Heart left ventricle (tissue), 16 donors: ENCODE measurements around the gene ZNF277. TPM values are rescaled to one million over a fixed set of nuclear protein-coding genes. Genes with fewer than 3 reads are reported as not detected.

ENCODE experiments used
- ATAC-seq, 4 donors: fragments of 200-7000 bp; cut with Tn5 transposase; one replicate each; pipeline ENCODE4 v1.9.1; 2020 to 2022; ENCODE audit warnings: moderate library complexity in 4 of 4, mild to moderate bottlenecking in 3 of 4, moderate number of reproducible peaks in 1 of 4
- DNase-seq, 5 donors: peaks; one replicate each; pipeline ENCODE4 v3.0.0-alpha.2; 2020
- H3K27ac ChIP-seq, 12 donors: fragments of 200-600 bp; sonication (generic) in 4 of 12; one replicate each; pipeline versions ENCODE4 v1.5.0 to v1.8.0; 2016 to 2022; ENCODE audit warnings: mild to moderate bottlenecking in 2 of 12
- H3K27me3 ChIP-seq, 9 donors: fragments of 200-600 bp; sonication (generic) in 2 of 9; one replicate each; pipeline versions ENCODE4 v1.5.1 to v1.8.0; 2016 to 2022; ENCODE audit warnings: mild to moderate bottlenecking in 3 of 9
- H3K36me3 ChIP-seq, 9 donors: fragments of 200-600 bp; sonication (generic) in 2 of 9; one replicate each; pipeline versions ENCODE4 v1.5.0 to v1.8.0; 2018 to 2022; ENCODE audit warnings: mild to moderate bottlenecking in 2 of 9
- H3K4me1 ChIP-seq, 12 donors: fragments of 200-600 bp; sonication (generic) in 4 of 12; one replicate each; pipeline versions ENCODE4 v1.5.0 to v1.8.0; 2016 to 2022; ENCODE audit warnings: mild to moderate bottlenecking in 3 of 12
- H3K4me3 ChIP-seq, 12 donors: fragments of 200-600 bp; sonication (generic) in 4 of 12; one replicate each; pipeline versions ENCODE4 v1.5.0 to v1.8.0; 2017 to 2022; ENCODE audit warnings: mild to moderate bottlenecking in 9 of 12, moderate library complexity in 4 of 12
- H3K9me3 ChIP-seq, 12 donors: fragments of 200-600 bp; sonication (generic) in 4 of 12; one replicate each; pipeline versions ENCODE4 v1.5.0 to v1.8.0; 2016 to 2022; ENCODE audit warnings: mild to moderate bottlenecking in 1 of 12
- CTCF ChIP-seq, 12 donors: fragments of 200-600 bp; sonication (generic) in 4 of 12; IDR thresholded peaks; one replicate each; pipeline versions ENCODE4 v1.5.0 to v1.8.0; 2018 to 2022; ENCODE audit warnings: antibody characterized with exemption in 12 of 12, mild to moderate bottlenecking in 5 of 12
- POLR2A ChIP-seq, 2 donors: fragments of 450-650 bp; IDR thresholded peaks; one replicate each; pipeline ENCODE4 v1.6.1; 2017; ENCODE audit warnings: antibody characterized with exemption in 2 of 2, mild to moderate bottlenecking in 2 of 2, moderate library complexity in 2 of 2
- WGBS, 4 donors: extraction: QIAGEN DNeasy Blood & Tissue Kit in 2 of 4; methylation state at CpG; one replicate each; pipeline versions ENCODE4 v1.1.5 to v1.1.7; 2013 to 2018; 5-methylcytosine and 5-hydroxymethylcytosine counted together
- intact Hi-C, 10 donors: fragments of 100-400 bp; cut with DNase I; formaldehyde crosslinking; loops; one replicate each; pipeline versions ENCODE4 v1.11.1 to v1.14.2; 2022
- polyA plus RNA-seq, 2 donors: library from polyadenylated mRNA; stranded (reverse); fragments of 200-250 nt; gene quantifications; one replicate each; pipeline ENCODE4 v1.2.3, GENCODE V29; 2013
- total RNA-seq, 9 donors: library from RNA; depleted of rRNA in 2 of 9; stranded (reverse); fragments of >200 nt in 2 of 9; fragmentation: NEBNext Ultra II Directional in 3 of 9; extraction: Animal tissue kit (Norgen Biotek cat#: 25700) in 3 of 9; gene quantifications; one replicate each; pipeline versions ENCODE4 v1.1.0 to v1.2.4, GENCODE V29; 2016 to 2023
- donor health status: ischemic (EF 13 %, LVEDD 7.1; RV severe dilation, severe dysfunction).
- donor health status: healthy with polysubstance abuse.
- donor health status: DM: no; HTN: yes; CAD: no.
- donor health status: DM: no; HTN: no; CAD: no.
- donor health status: ischemic (EF 25% LVEDD 6.9; RV normal size, moderate dysfunction).
- donor health status: ischemic (EF 25% LVEDD 5.7; RV mildly dilated, moderate dysfunction).
- donor health status: healthy.
- donor health status: DM: yes; HTN: yes; CAD: no.
- donor health status: ischemic (EF 35%, LVEDD 5.7; RV mildly dilated, moderate dysfunction).
- donor health status: nonischemic (EF 11% LVEDD 7.7; RV severe dilation, severe dysfunction).
- donor health status: DM: yes; HTN: yes; CAD: no.
- donor health status: PGD.
- donor health status: ischemic (EF 29% LVEDD 5.4; RV normal size, mild dysfunction).
- donor health status: nonischemic (EF 23%, LVEDD 6.1; RV moderate dilation, normal function).

The ZNF277 gene
- total and polyA plus RNA-seq, 11 donors, result 10.3 to 26.5 (median 14.0) TPM

GRCh38 chr7:112279042-112279441 is 72.5 kb downstream of the ZNF277 start:
- H3K9me3 ChIP-seq, result no peaks in the 10 kb centered on the region
- WGBS, 4 donors, result 81 to 88% (median 84%) methylated on average over 2 of the region's 2 CpGs

GRCh38 chr7:112280267-112280666 is 73.8 kb downstream of the ZNF277 start:
- 81 to 86% (median 83%) methylated on average over 2 of the region's 2 CpGs for WGBS, 4 donors
- Histone ChIP-seq H3K9me3 (no peaks in the 10 kb centered on the region), H3K27me3 (no peaks in the 10 kb centered on the region), H3K36me3 (no peaks in the 10 kb centered on the region), H3K4me1 (no peaks in the 10 kb centered on the region), H3K27ac (no peak overlapping the region), H3K4me3 (no peak overlapping the region)
- DNase-seq (no peak), ATAC-seq (no peak)
- TF ChIP-seq CTCF (IDR thresholded peaks at IDR 0.05), result no peak
- no peak for TF ChIP-seq POLR2A (IDR thresholded peaks at IDR 0.05)
- intact Hi-C loops, result loop anchor here in 1 of 10 donors (5.0 kb wide), 1 partner anchor 158 kb away; no protein-coding TSS in a partner anchor

More at GRCh38 chr7:112279042-112279441, 72.5 kb downstream of the ZNF277 start:
- no peaks in the 10 kb centered on the region for H3K27me3 ChIP-seq
- no peak overlapping the region for H3K27ac ChIP-seq
- DNase-seq, result no peak
- H3K4me3 ChIP-seq, result no peak overlapping the region
- no peaks in the 10 kb centered on the region for H3K36me3 ChIP-seq
- no peak for ATAC-seq
- no peaks in the 10 kb centered on the region for H3K4me1 ChIP-seq
- no peak for TF ChIP-seq POLR2A (IDR thresholded peaks at IDR 0.05)
- no peak for TF ChIP-seq CTCF (IDR thresholded peaks at IDR 0.05)
- intact Hi-C loops, result no loop called here

GRCh38 chr7:112282476-112283188 is 76.1 kb downstream of the ZNF277 start:
- 85 to 100% (median 96%) methylated on average over 1 of the region's 1 CpG for WGBS, 4 donors
- intact Hi-C loops, result loop anchor here in 1 of 10 donors (5.0 kb wide), 1 partner anchor 160 kb away; no protein-coding TSS in a partner anchor
- no peak overlapping the region for H3K4me3 ChIP-seq
- peaks cover 0 to 8% (median 0%) of the 10 kb centered on the region in 9 donors for H3K36me3 ChIP-seq
- no peak for ATAC-seq
- no peaks in the 10 kb centered on the region for H3K9me3 ChIP-seq
- no peaks in the 10 kb centered on the region for H3K27me3 ChIP-seq
- peaks cover 0 to 9% (median 0%) of the 10 kb centered on the region in 12 donors for H3K4me1 ChIP-seq
- H3K27ac ChIP-seq, result no peak overlapping the region
- TF ChIP-seq POLR2A (IDR thresholded peaks at IDR 0.05) (no peak), CTCF (IDR thresholded peaks at IDR 0.05) (no peak)
- no peak for DNase-seq

- Histone ChIP-seq H3K36me3 (peaks cover 0 to 16% (median 5%) of the 10 kb centered on the region in 9 donors), H3K4me3 (no peak overlapping the region), H3K9me3 (no peaks in the 10 kb centered on the region), H3K4me1 (peaks cover 0 to 9% (median 0%) of the 10 kb centered on the region in 12 donors), H3K27me3 (no peaks in the 10 kb centered on the region), H3K27ac (no peak overlapping the region)
- intact Hi-C loops, result loop anchor here in 1 of 10 donors (5.0 kb wide), 1 partner anchor 161 kb away; no protein-coding TSS in a partner anchor
- DNase-seq (no peak), ATAC-seq (no peak)
- 95 to 100% (median 98%) methylated on average over 4 of the region's 4 CpGs for WGBS, 4 donors
- TF ChIP-seq CTCF (IDR thresholded peaks at IDR 0.05), result no peak
Observed at GRCh38 chr7:112283382-112283910, 77.0 kb downstream of the ZNF277 start.
